DOHH2 (cell line): ENCODE results near the gene NHLRC2.

ENCODE experiments used
- H3F3A ChIP-seq: fragments of 200-600 bp; sonication (generic), shearing (Covaris generic); 2 replicates; pipeline ENCODE4 v1.6.0; 2016; ENCODE audit warnings: antibody characterized with exemption, mild to moderate bottlenecking; ENCODE audit not compliant: control insufficient read depth, insufficient read depth
- H3K27ac ChIP-seq: fragments of 200-600 bp; sonication (generic); 2 replicates; pipeline ENCODE4 v1.5.1; 2014; ENCODE audit warnings: low read depth, mild to moderate bottlenecking, low read length, moderate library complexity
- H3K27me3 ChIP-seq: fragments of 200-600 bp; sonication (generic); 2 replicates; pipeline ENCODE4 v1.6.1; 2014; ENCODE audit warnings: mild to moderate bottlenecking, low read length, mixed read lengths; ENCODE audit not compliant: control insufficient read depth
- H3K36me3 ChIP-seq: fragments of 200-600 bp; sonication (generic); 2 replicates; pipeline ENCODE4 v1.6.1; 2014; ENCODE audit warnings: mild to moderate bottlenecking, low read length, moderate library complexity, mixed read lengths; ENCODE audit not compliant: control insufficient read depth
- H3K4me1 ChIP-seq: fragments of 200-600 bp; sonication (generic); 2 replicates; pipeline ENCODE4 v1.6.1; 2014; ENCODE audit warnings: mild to moderate bottlenecking, low read length, mixed read lengths; ENCODE audit not compliant: control insufficient read depth
- H3K4me2 ChIP-seq: fragments of 200-600 bp; sonication (generic); 2 replicates; pipeline ENCODE4 v1.6.0; 2014; ENCODE audit warnings: mild to moderate bottlenecking, low read length, moderate library complexity
- H3K4me3 ChIP-seq: fragments of 200-600 bp; sonication (generic); 2 replicates; pipeline ENCODE4 v1.5.1; 2014; ENCODE audit warnings: mild to moderate bottlenecking, low read length, mixed read lengths
- H3K79me2 ChIP-seq: fragments of 200-600 bp; sonication (generic); 2 replicates; pipeline ENCODE4 v1.6.1; 2014; ENCODE audit warnings: mild to moderate bottlenecking, low read length, mixed read lengths; ENCODE audit not compliant: control insufficient read depth
- H3K9me2 ChIP-seq: fragments of 200-600 bp; sonication (generic); replicated peaks from 2 replicates; pipeline ENCODE4 v1.6.1; 2014; ENCODE audit warnings: mild to moderate bottlenecking, low read length, mixed read lengths; ENCODE audit not compliant: control insufficient read depth
- H3K9me3 ChIP-seq: fragments of 200-600 bp; sonication (generic); 2 replicates; pipeline ENCODE4 v1.6.1; 2014; ENCODE audit warnings: antibody characterized with exemption, low read length, mixed read lengths; ENCODE audit not compliant: control insufficient read depth, insufficient read depth
- H4K20me1 ChIP-seq: fragments of 200-600 bp; sonication (generic); 2 replicates; pipeline ENCODE4 v1.6.0; 2014; ENCODE audit warnings: low read depth, mild to moderate bottlenecking, antibody characterized with exemption, low read length, moderate library complexity; ENCODE audit not compliant: control insufficient read depth, insufficient read depth
- CTCF ChIP-seq: fragments of 200-600 bp; sonication (generic); IDR thresholded peaks from one replicate; pipeline ENCODE4 v1.5.1; 2014; ENCODE audit warnings: antibody characterized with exemption, mild to moderate bottlenecking, low read depth, low read length; ENCODE audit not compliant: poor library complexity, severe bottlenecking
- EZH2phosphoT487 ChIP-seq: fragments of 200-600 bp; sonication (generic); IDR thresholded peaks from 2 replicates; pipeline ENCODE4 v1.6.1; 2017; ENCODE audit warnings: borderline replicate concordance, mild to moderate bottlenecking, antibody characterized with exemption, low read length, moderate library complexity, mixed read lengths

NHLRC2 gene

GRCh38 chr10:113930482-113931057, 76.1 kb downstream of the NHLRC2 start:
- Histone ChIP-seq H3K4me3 (no peak overlapping the region), H3K27ac (no peak overlapping the region), H3K4me2 (no peak overlapping the region)

GRCh38 chr10:113932854-113933253, 78.4 kb downstream of the NHLRC2 start:
- Histone ChIP-seq H3K4me3 (no peak overlapping the region), H3K79me2 (no peaks in the 10 kb centered on the region), H3K4me2 (no peak overlapping the region), H3K4me1 (no peaks in the 10 kb centered on the region), H3K27ac (no peak overlapping the region), H3K27me3 (peaks cover 3% of the 10 kb centered on the region; the same call in 1 of the 2 replicates), H3K36me3 (no peaks in the 10 kb centered on the region), H3F3A (no peaks in the 10 kb centered on the region), H3K9me2 (no peaks in the 10 kb centered on the region), H4K20me1 (no peaks in the 10 kb centered on the region), H3K9me3 (no peaks in the 10 kb centered on the region)
- TF ChIP-seq EZH2phosphoT487 = no peak

More at GRCh38 chr10:113930482-113931057, 76.1 kb downstream of the NHLRC2 start:
- no peaks in the 10 kb centered on the region for H3K4me1 ChIP-seq
- no peak for TF ChIP-seq CTCF
- no peak for TF ChIP-seq EZH2phosphoT487
- H4K20me1 ChIP-seq = no peaks in the 10 kb centered on the region
- no peaks in the 10 kb centered on the region for H3K79me2 ChIP-seq
- peaks cover 3% of the 10 kb centered on the region; the same call in 1 of the 2 replicates for H3K27me3 ChIP-seq
- H3K9me3 ChIP-seq = peaks cover 3% of the 10 kb centered on the region; the same call in 1 of the 2 replicates
- no peaks in the 10 kb centered on the region for H3F3A ChIP-seq
- no peaks in the 10 kb centered on the region for H3K9me2 ChIP-seq
- no peaks in the 10 kb centered on the region for H3K36me3 ChIP-seq

- H3K27ac ChIP-seq = no peak overlapping the region
- no peaks in the 10 kb centered on the region for H3K9me2 ChIP-seq
- H3K4me2 ChIP-seq = no peak overlapping the region
- H3F3A ChIP-seq = no peaks in the 10 kb centered on the region
- no peak for TF ChIP-seq EZH2phosphoT487
- no peak for TF ChIP-seq CTCF
- peaks cover 3% of the 10 kb centered on the region; the same call in 1 of the 2 replicates for H3K27me3 ChIP-seq
- no peak overlapping the region for H3K4me3 ChIP-seq
- H4K20me1 ChIP-seq = no peaks in the 10 kb centered on the region
- no peaks in the 10 kb centered on the region for H3K36me3 ChIP-seq
- no peaks in the 10 kb centered on the region for H3K79me2 ChIP-seq
- H3K4me1 ChIP-seq = no peaks in the 10 kb centered on the region
- no peaks in the 10 kb centered on the region for H3K9me3 ChIP-seq
Observed at GRCh38 chr10:113933894-113934532, 79.6 kb downstream of the NHLRC2 start.

- no peak overlapping the region for H3K4me3 ChIP-seq
- H3K9me3 ChIP-seq = no peaks in the 10 kb centered on the region
- H3K9me2 ChIP-seq = no peaks in the 10 kb centered on the region
- H3K4me2 ChIP-seq = no peak overlapping the region
- H3K36me3 ChIP-seq = no peaks in the 10 kb centered on the region
- H3K27me3 ChIP-seq = no peaks in the 10 kb centered on the region
- no peaks in the 10 kb centered on the region for H3K4me1 ChIP-seq
- H3K27ac ChIP-seq = no peak overlapping the region
- H3F3A ChIP-seq = no peaks in the 10 kb centered on the region
- no peaks in the 10 kb centered on the region for H4K20me1 ChIP-seq
- TF ChIP-seq CTCF (no peak), EZH2phosphoT487 (no peak)
- H3K79me2 ChIP-seq = no peaks in the 10 kb centered on the region
Observed at GRCh38 chr10:113937258-113937657, 82.8 kb downstream of the NHLRC2 start.
